HFFc6 (cell line): ENCODE measurements around the gene DDX42. TPM values are rescaled to one million over a fixed set of nuclear protein-coding genes. Genes with fewer than 3 reads are reported as not detected.

ENCODE experiments used
- DNase-seq: peaks from one replicate; pipeline ENCODE4 v3.0.0-alpha.2; 2018
- H3K27ac Mint-ChIP-seq: 2 replicates; pipeline ENCODE4 v1.8.0; 2020; ENCODE audit warnings: mild to moderate bottlenecking, mixed read lengths
- H3K27me3 Mint-ChIP-seq: 2 replicates; pipeline ENCODE4 v1.8.0; 2021; ENCODE audit warnings: mild to moderate bottlenecking, moderate library complexity, mixed read lengths; ENCODE audit not compliant: insufficient read depth
- H3K36me3 Mint-ChIP-seq: 2 replicates; pipeline ENCODE4 v1.8.0; 2021; ENCODE audit warnings: low read depth, mixed read lengths
- H3K4me1 Mint-ChIP-seq: 2 replicates; pipeline ENCODE4 v1.8.0; 2020; ENCODE audit warnings: low read depth, mixed read lengths
- H3K4me3 Mint-ChIP-seq: 2 replicates; pipeline ENCODE4 v1.8.0; 2020; ENCODE audit warnings: mild to moderate bottlenecking, moderate library complexity, mixed read lengths
- H3K9me3 Mint-ChIP-seq: 2 replicates; pipeline ENCODE4 v1.8.0; 2020; ENCODE audit warnings: mild to moderate bottlenecking, mixed read lengths
- CTCF ChIP-seq: fragments of 200-600 bp; sonication (generic); IDR thresholded peaks from 2 replicates; pipeline ENCODE4 v1.5.0; 2021; ENCODE audit warnings: antibody characterized with exemption, mild to moderate bottlenecking
- total RNA-seq, 6 experiments: library from RNA; stranded (reverse); fragmentation: NEBNext Ultra II Directional; extraction: Animal tissue kit (Norgen Biotek cat#: 25700); gene quantifications; 2 replicates in 1 of 6; 3 replicates in 5 of 6; pipeline ENCODE4 v1.2.3, GENCODE V29; 2021

DDX42 gene
- total RNA-seq, 6 experiments from 2014 or later: 76.2 to 88.4 (median 80.2) TPM

- DNase-seq: no peak
- Mint-ChIP-seq H3K27me3 (no peaks in the 10 kb centered on the region), H3K4me3 (no peak overlapping the region), H3K9me3 (no peaks in the 10 kb centered on the region), H3K4me1 (peaks cover 2% of the 10 kb centered on the region; the same call in 1 of the 2 replicates), H3K27ac (no peak overlapping the region), H3K36me3 (peaks cover 22% of the 10 kb centered on the region)
- no peak for TF ChIP-seq CTCF
These were observed 13.0 kb upstream of the DDX42 start for GRCh38 chr17:63760771-63761539.

- peaks cover 4% of the 10 kb centered on the region; the same call in 1 of the 2 replicates for H3K4me1 Mint-ChIP-seq
- no peaks in the 10 kb centered on the region for H3K9me3 Mint-ChIP-seq
- DNase-seq: no peak
- no peak for TF ChIP-seq CTCF
- no peak overlapping the region for H3K27ac Mint-ChIP-seq
- no peak overlapping the region for H3K4me3 Mint-ChIP-seq
- no peaks in the 10 kb centered on the region for H3K27me3 Mint-ChIP-seq
- H3K36me3 Mint-ChIP-seq: peaks cover 19% of the 10 kb centered on the region
These were observed 11.6 kb upstream of the DDX42 start for GRCh38 chr17:63762161-63763078.

GRCh38 chr17:63764716-63765115 is 9.3 kb upstream of the DDX42 start:
- peaks cover 19% of the 10 kb centered on the region for H3K36me3 Mint-ChIP-seq
- H3K27ac Mint-ChIP-seq: no peak overlapping the region
- no peaks in the 10 kb centered on the region for H3K9me3 Mint-ChIP-seq
- no peak overlapping the region for H3K4me3 Mint-ChIP-seq
- no peaks in the 10 kb centered on the region for H3K27me3 Mint-ChIP-seq
- H3K4me1 Mint-ChIP-seq: peaks cover 11% of the 10 kb centered on the region; the same call in 1 of the 2 replicates
- no peak for DNase-seq
- no peak for TF ChIP-seq CTCF

GRCh38 chr17:63766754-63767153 is 7.2 kb upstream of the DDX42 start:
- no peak for DNase-seq
- Mint-ChIP-seq H3K27ac (no peak overlapping the region), H3K4me3 (no peak overlapping the region), H3K9me3 (no peaks in the 10 kb centered on the region), H3K36me3 (peaks cover 14% of the 10 kb centered on the region; the same call in 1 of the 2 replicates), H3K4me1 (peaks cover 16% of the 10 kb centered on the region; the same call in 1 of the 2 replicates), H3K27me3 (no peaks in the 10 kb centered on the region)
- TF ChIP-seq CTCF: no peak

- H3K4me3 Mint-ChIP-seq: no peak overlapping the region
- no peak overlapping the region; the same call in 1 of the 2 replicates for H3K27ac Mint-ChIP-seq
- no peaks in the 10 kb centered on the region; the same call in 1 of the 2 replicates for H3K27me3 Mint-ChIP-seq
- no peaks in the 10 kb centered on the region for H3K9me3 Mint-ChIP-seq
- peaks cover 22% of the 10 kb centered on the region for H3K36me3 Mint-ChIP-seq
- no peak for DNase-seq
- H3K4me1 Mint-ChIP-seq: peaks cover 26% of the 10 kb centered on the region
- TF ChIP-seq CTCF: no peak
These were observed 5.5 kb upstream of the DDX42 start for GRCh38 chr17:63768433-63768832.
